IMR-90 (cell line): ENCODE data around the gene ADGRG6. TPM values are rescaled to one million over a fixed set of nuclear protein-coding genes. Genes with fewer than 3 reads are reported as not detected.
A peak's percentile ranks its signal among the peaks of the same experiment; 100 is the strongest.

Source experiments
- ATAC-seq: fragments of 200-7000 bp; cut with Tn5 transposase; 2 replicates; pipeline ENCODE4 v1.9.1; 2020; ENCODE audit warnings: low read depth, mild to moderate bottlenecking, moderate library complexity
- BruUV-seq: library from RNA; stranded (reverse); fragments of 400-500 nt; replicated peaks from 2 replicates; lab custom pipeline; 2021; lab: Mats Ljungman, UMichigan
- CTCF ChIA-PET: fragments of 300-600 bp; formaldehyde crosslinking; extraction: SDS; loops from one replicate; lab custom pipeline; 2021; ENCODE audit warnings: antibody characterized with exemption; lab: Yijun Ruan, JAX
- POLR2A ChIA-PET: fragments of 300-600 bp; sonication (Branson Sonifier 250); formaldehyde crosslinking; loops from one replicate; lab custom pipeline; 2022; ENCODE audit warnings: antibody characterized with exemption; ENCODE audit not compliant: unreplicated experiment; lab: Charles Lee
- DNase-seq: peaks from one replicate; pipeline ENCODE4 v3.0.0; 2013
- H2AFZ ChIP-seq: replicated peaks from 2 replicates; pipeline ENCODE3; 2013; ENCODE audit warnings: low read length, mild to moderate bottlenecking; ENCODE audit not compliant: poor library complexity
- H2AK5ac ChIP-seq: 2 replicates; pipeline ENCODE4 v1.6.1; 2013; ENCODE audit warnings: low read depth, low read length, inconsistent platforms
- H2AK9ac ChIP-seq: replicated peaks from 2 replicates; pipeline ENCODE3; 2013; ENCODE audit warnings: mild to moderate bottlenecking, low read depth, low read length, moderate library complexity; ENCODE audit not compliant: poor library complexity
- H2BK120ac ChIP-seq: 2 replicates; pipeline ENCODE4 v1.6.1; 2013; ENCODE audit warnings: low read depth, low read length, inconsistent platforms
- H2BK15ac ChIP-seq: 3 replicates; pipeline ENCODE4 v1.6.1; 2013; ENCODE audit warnings: low read depth, low read length, inconsistent platforms
- H2BK20ac ChIP-seq: 2 replicates; pipeline ENCODE4 v1.6.1; 2013; ENCODE audit warnings: low read depth, mild to moderate bottlenecking, inconsistent platforms, low read length, moderate library complexity
- H2BK5ac ChIP-seq: 2 replicates; pipeline ENCODE4 v1.6.1; 2013; ENCODE audit warnings: mild to moderate bottlenecking, low read depth, low read length, inconsistent platforms; ENCODE audit not compliant: poor library complexity, severe bottlenecking
- H3K14ac ChIP-seq: replicated peaks from 2 replicates; pipeline ENCODE4 v1.6.1; 2013; ENCODE audit warnings: low read depth, low read length, inconsistent platforms
- H3K18ac ChIP-seq: 2 replicates; pipeline ENCODE4 v1.6.1; 2013; ENCODE audit warnings: low read depth, low read length, control low read depth
- H3K23ac ChIP-seq: 2 replicates; pipeline ENCODE4 v1.6.1; 2013; ENCODE audit warnings: low read depth, low read length, inconsistent platforms
- H3K27ac ChIP-seq: 2 replicates; pipeline ENCODE4 v1.5.1; 2013; ENCODE audit warnings: mild to moderate bottlenecking, control low read depth, low read length; ENCODE audit not compliant: insufficient read depth
- H3K27me3 ChIP-seq: 2 replicates; pipeline ENCODE4 v1.6.1; 2013; ENCODE audit warnings: low read length; ENCODE audit not compliant: control insufficient read depth, insufficient read depth
- H3K36me3 ChIP-seq: 2 replicates; pipeline ENCODE4 v1.6.1; 2013; ENCODE audit warnings: low read length, mixed read lengths; ENCODE audit not compliant: control insufficient read depth, insufficient read depth
- H3K4ac ChIP-seq: 2 replicates; pipeline ENCODE4 v1.6.1; 2013; ENCODE audit warnings: low read depth, low read length, inconsistent platforms
- H3K4me1 ChIP-seq: 2 replicates; pipeline ENCODE4 v1.6.1; 2013; ENCODE audit warnings: low read length, mixed read lengths; ENCODE audit not compliant: control insufficient read depth, insufficient read depth
- H3K4me2 ChIP-seq: 2 replicates; pipeline ENCODE4 v1.6.1; 2013; ENCODE audit warnings: low read depth, mild to moderate bottlenecking, control low read depth, low read length, moderate library complexity
- H3K4me3 ChIP-seq: 2 replicates; pipeline ENCODE4 v1.5.1; 2013; ENCODE audit warnings: low read depth, mild to moderate bottlenecking, control low read depth, low read length, moderate library complexity; ENCODE audit not compliant: insufficient read depth
- H3K56ac ChIP-seq: 2 replicates; pipeline ENCODE4 v1.6.1; 2013; ENCODE audit warnings: low read length, inconsistent platforms; ENCODE audit not compliant: insufficient read depth; ENCODE audit errors: extremely low read depth
- H3K79me1 ChIP-seq, 2 experiments: 2 replicates each; pipeline ENCODE4 v1.6.1; 2013; ENCODE audit warnings: low read length in 2 of 2, inconsistent platforms in 1 of 2, low read depth in 1 of 2
- H3K9ac ChIP-seq: 2 replicates; pipeline ENCODE4 v1.6.1; 2013; ENCODE audit warnings: low read depth, low read length, control low read depth
- H3K9me1 ChIP-seq: 2 replicates; pipeline ENCODE4 v1.6.1; 2013; ENCODE audit warnings: low read length, inconsistent platforms; ENCODE audit not compliant: insufficient read depth
- H3K9me3 ChIP-seq: 2 replicates; pipeline ENCODE4 v1.6.1; 2013; ENCODE audit warnings: low read length; ENCODE audit not compliant: control insufficient read depth, insufficient read depth
- H4K20me1 ChIP-seq: 2 replicates; pipeline ENCODE4 v1.6.1; 2013; ENCODE audit warnings: low read length, inconsistent platforms; ENCODE audit not compliant: insufficient read depth
- H4K5ac ChIP-seq: 2 replicates; pipeline ENCODE4 v1.6.1; 2013; ENCODE audit warnings: mild to moderate bottlenecking, low read depth, low read length, control low read depth
- H4K8ac ChIP-seq, 2 experiments: 2 replicates each; pipeline ENCODE4 v1.6.1; 2013; ENCODE audit warnings: low read depth in 2 of 2, low read length in 2 of 2, control low read depth in 1 of 2, inconsistent platforms in 1 of 2
- H4K91ac ChIP-seq: 2 replicates; pipeline ENCODE4 v1.6.1; 2013; ENCODE audit warnings: low read depth, low read length, inconsistent platforms; ENCODE audit not compliant: insufficient read depth
- CEBPB ChIP-seq: IDR thresholded peaks from 2 replicates; pipeline ENCODE4 v1.6.1; 2012; ENCODE audit warnings: low read depth, low read length, improper control_type of control experiment
- FOS ChIP-seq: fragments of 150-350 bp; IDR thresholded peaks from 2 replicates; pipeline ENCODE4 v1.6.1; 2016; ENCODE audit warnings: low read depth, low read length
- NFE2L2 ChIP-seq: fragments of 150-350 bp; IDR thresholded peaks from 2 replicates; pipeline ENCODE4 v1.6.1; 2016; ENCODE audit warnings: low read depth, mild to moderate bottlenecking, low read length
- WGBS, 2 experiments: methylation state at CpG; one replicate each; pipeline versions ENCODE4 v1.1.5 to v1.1.7; 2013; ENCODE audit warnings: missing lambda C conversion rate in 2 of 2; ENCODE audit not compliant: insufficient read length in 1 of 2; ENCODE audit errors: extremely low coverage in 2 of 2; 5-methylcytosine and 5-hydroxymethylcytosine counted together
- dilution Hi-C: fragments of 300-500 bp; cut with HindIII; formaldehyde crosslinking; loops from one replicate; pipeline ENCODE4 v1.14.3; 2018; ENCODE audit warnings: low sequenced_read_pairs; ENCODE audit not compliant: unreplicated experiment
- in situ Hi-C: fragments of 300-500 bp; cut with MboI; formaldehyde crosslinking; loops from 3 replicates; pipeline ENCODE4 v1.14.3; 2019; ENCODE audit warnings: low sequenced_read_pairs, inconsistent platforms, mixed read lengths
- intact Hi-C: fragments of 100-400 bp; cut with micrococcal nuclease; formaldehyde crosslinking; loops from 2 replicates; pipeline ENCODE4 v1.10.0; 2022
- polyA plus RNA-seq, 3 experiments: library from polyadenylated mRNA; depleted of rRNA; stranded (reverse); fragments of >200 nt; gene quantifications; 2 replicates each; pipeline ENCODE4 v1.2.3, GENCODE V29; 2012; ENCODE audit warnings: low replicate concordance in 1 of 3
- total RNA-seq: library from RNA; depleted of rRNA; stranded (reverse); fragments of >200 nt; gene quantifications from 2 replicates; pipeline ENCODE4 v1.2.3, GENCODE V29; 2012

Gene ADGRG6
- total and polyA plus RNA-seq, 2 of the 4 experiments (the other 2 are of a cell fraction): 10.0 to 20.3 TPM

- peak; percentile 31 for DNase-seq
- no peak overlapping the region for H3K23ac ChIP-seq
- H3K4me3 ChIP-seq: no peak overlapping the region
- no peak overlapping the region for H4K8ac ChIP-seq
- H2AK9ac ChIP-seq: no peak overlapping the region
- no peak overlapping the region for H2BK20ac ChIP-seq
- no peak overlapping the region for H2AFZ ChIP-seq
- no peaks in the 10 kb centered on the region for H3K27me3 ChIP-seq
- H3K18ac ChIP-seq: peak overlapping the region; percentile 6; the same call in 1 of the 2 replicates
- no peaks in the 10 kb centered on the region; the same call in 1 of the 2 replicates for H3K36me3 ChIP-seq
- H2AK5ac ChIP-seq: no peak overlapping the region
- intact Hi-C loops (no loop called here), in situ Hi-C loops (no loop called here), dilution Hi-C loops (no loop called here)
- no peak overlapping the region for H3K4ac ChIP-seq
- no peaks in the 10 kb centered on the region for H3K9me3 ChIP-seq
- H4K91ac ChIP-seq: no peak overlapping the region
- H4K5ac ChIP-seq: peak overlapping the region; percentile 73; the same call in 1 of the 2 replicates
- H2BK5ac ChIP-seq: peak overlapping the region; percentile 24
- no peak overlapping the region for H3K14ac ChIP-seq
- peak overlapping the region; percentile 71; the same call in 1 of the 2 replicates for H3K4me2 ChIP-seq
- no TSS peak for BruUV-seq
- peaks cover 3% of the 10 kb centered on the region; the same call in 1 of the 2 replicates for H3K4me1 ChIP-seq
- H2BK15ac ChIP-seq: no peak overlapping the region
- WGBS, 2 experiments: no CpG with 5 or more reads among the region's 1 CpG
- H2BK120ac ChIP-seq: no peak overlapping the region
- H3K79me1 ChIP-seq: no peaks in the 10 kb centered on the region
- no peaks in the 10 kb centered on the region for H4K20me1 ChIP-seq
- H3K56ac ChIP-seq: no peak overlapping the region
- ATAC-seq: 0 out of 2 replicates have a peak, but pooled peaks have one; percentile 24
- ChIA-PET POLR2A (no interaction called here), CTCF (interaction anchor here (1.0 kb wide), 1 partner anchor 163 kb away, joined by 3 read pairs; no protein-coding TSS in a partner anchor)
- TF ChIP-seq FOS (no peak), CEBPB (no peak), NFE2L2 (no peak)
- H3K9me1 ChIP-seq: 0 out of 2 replicates have a peak, but pooled peaks cover 4% of the 10 kb centered on the region
- no peak overlapping the region for H3K27ac ChIP-seq
- H3K9ac ChIP-seq: no peak overlapping the region
Measured at GRCh38 chr6:142395768-142396231, 94.0 kb downstream of the ADGRG6 start.
